Keratinocyte (primary cell): Measurements from ENCODE around the gene CTNNA2. TPM values are rescaled to one million over a fixed set of nuclear protein-coding genes. Genes with fewer than 3 reads are reported as not detected.

Source experiments
- DNase-seq: peaks from one replicate; pipeline ENCODE4 v3.0.0-alpha.2; 2011; ENCODE audit warnings: low read depth, missing footprints, low spot score
- FAIRE-seq: peaks from 2 replicates; lab custom pipeline; 2011; peaks lifted over from hg19 to GRCh38; lab: Jason Lieb, UNC
- H2AFZ ChIP-seq: 2 replicates; pipeline ENCODE4 v1.6.0; 2012; ENCODE audit warnings: low read length, control low read depth, inconsistent platforms; ENCODE audit not compliant: control insufficient read depth
- H3K27ac ChIP-seq: 2 replicates; pipeline ENCODE4 v1.5.1; 2011; ENCODE audit warnings: low read length; ENCODE audit not compliant: control insufficient read depth, insufficient read depth
- H3K27me3 ChIP-seq: 3 replicates; pipeline ENCODE4 v1.6.0; 2011; ENCODE audit warnings: low read length; ENCODE audit not compliant: control insufficient read depth, insufficient read depth; ENCODE audit errors: extremely low read depth
- H3K36me3 ChIP-seq, 2 experiments: 2 replicates in 1 of 2; 3 replicates in 1 of 2; pipeline ENCODE4 v1.5.1; 2011; ENCODE audit warnings: low read length in 2 of 2, mild to moderate bottlenecking in 1 of 2; ENCODE audit not compliant: control insufficient read depth in 2 of 2, insufficient read depth in 2 of 2; ENCODE audit errors: extremely low read depth in 1 of 2
- H3K4me1 ChIP-seq: 3 replicates; pipeline ENCODE4 v1.5.1; 2011; ENCODE audit warnings: low read length; ENCODE audit not compliant: control insufficient read depth, insufficient read depth; ENCODE audit errors: extremely low read depth
- H3K4me2 ChIP-seq: 3 replicates; pipeline ENCODE4 v1.6.0; 2011; ENCODE audit warnings: low read depth, low read length; ENCODE audit not compliant: control insufficient read depth, insufficient read depth; ENCODE audit errors: extremely low read depth
- H3K4me3 ChIP-seq, 3 experiments: fragments of 200-600 bp in 1 of 3; sonication (generic) in 1 of 3; 2 replicates in 2 of 3; 3 replicates in 1 of 3; pipeline ENCODE4 v1.5.1; 2011 to 2016; ENCODE audit warnings: low read length in 3 of 3, mild to moderate bottlenecking in 3 of 3, control low read depth in 2 of 3, inconsistent platforms in 1 of 3, low read depth in 1 of 3, mixed read lengths in 1 of 3, mixed run types in 1 of 3, moderate library complexity in 1 of 3; ENCODE audit not compliant: control insufficient read depth in 2 of 3, insufficient read depth in 2 of 3; ENCODE audit errors: extremely low read depth in 1 of 3
- H3K79me2 ChIP-seq: 2 replicates; pipeline ENCODE4 v1.6.0; 2012; ENCODE audit warnings: low read length; ENCODE audit not compliant: control insufficient read depth, insufficient read depth
- H3K9ac ChIP-seq: 3 replicates; pipeline ENCODE4 v1.6.0; 2011; ENCODE audit warnings: low read length; ENCODE audit not compliant: control insufficient read depth, insufficient read depth; ENCODE audit errors: extremely low read depth
- H3K9me1 ChIP-seq: 3 replicates; pipeline ENCODE4 v1.6.0; 2011; ENCODE audit warnings: low read length; ENCODE audit not compliant: control insufficient read depth, insufficient read depth; ENCODE audit errors: extremely low read depth
- H3K9me3 ChIP-seq: 2 replicates; pipeline ENCODE4 v1.5.1; 2012; ENCODE audit warnings: low read depth, low read length; ENCODE audit not compliant: control insufficient read depth
- H4K20me1 ChIP-seq: 3 replicates; pipeline ENCODE4 v1.6.0; 2011; ENCODE audit warnings: low read length; ENCODE audit not compliant: control insufficient read depth, insufficient read depth; ENCODE audit errors: extremely low read depth
- EZH2 ChIP-seq: IDR thresholded peaks from one replicate; pipeline ENCODE4 v1.6.1; 2012; ENCODE audit warnings: inconsistent platforms, mild to moderate bottlenecking, low read length, moderate library complexity
- dilution Hi-C: fragments of 300-500 bp; cut with MboI; formaldehyde crosslinking; loops from one replicate; pipeline ENCODE4 v1.7.0; 2020; ENCODE audit warnings: low sequenced_read_pairs; ENCODE audit not compliant: extremely low pct_ligation_motif_present
- polyA plus RNA-seq, 5 experiments: library from polyadenylated mRNA; depleted of rRNA in 3 of 5; stranded (reverse) in 3 of 5; stranded (forward) in 1 of 5; unstranded in 1 of 5; fragments of >200 nt; gene quantifications; 1 replicate in 1 of 5; 2 replicates in 3 of 5; 3 replicates in 1 of 5; pipeline versions ENCODE4 v1.2.1 to v1.2.3, GENCODE V29; 2011 to 2012; ENCODE audit warnings: missing spikeins in 2 of 5, low read depth in 1 of 5, low replicate concordance in 1 of 5
- TF ChIP-seq, protein P1 (sequence below), 3 experiments: IDR thresholded peaks in 1 of 3; conservative IDR thresholded peaks in 1 of 3; optimal IDR thresholded peaks in 1 of 3; 2 replicates in 2 of 3; 3 replicates in 1 of 3; pipeline versions ENCODE3 to v1.5.1; 2011; ENCODE audit warnings: low read length in 3 of 3, mild to moderate bottlenecking in 3 of 3, moderate library complexity in 2 of 3, control low read depth in 1 of 3, inconsistent platforms in 1 of 3; ENCODE audit not compliant: insufficient read depth in 2 of 3; ENCODE audit errors: extremely low read depth in 1 of 3

CTNNA2 gene
- polyA plus RNA-seq, 1 donor (not counting 4 experiments of a cell fraction or from before 2014, with no cell fraction given), result not detected

DNA sequence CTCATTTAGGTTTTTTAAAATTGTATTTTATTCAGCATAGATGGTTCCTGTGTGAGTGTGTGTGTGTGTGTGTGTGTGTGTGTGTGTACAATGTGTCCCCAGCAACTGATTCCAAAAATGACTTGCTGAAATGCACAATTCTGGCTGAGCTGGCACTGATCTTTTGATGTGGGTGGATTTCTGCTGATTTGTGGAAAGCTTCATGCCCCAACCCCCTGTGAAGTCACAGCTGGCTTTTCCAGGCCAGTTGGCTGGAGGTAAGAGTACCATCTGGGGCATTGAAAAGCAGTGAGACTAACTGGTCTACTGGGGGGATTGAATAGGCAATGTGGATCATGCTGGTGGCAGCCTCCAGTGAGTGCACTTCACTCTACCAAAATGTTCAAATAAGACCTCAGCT is 604.5 kb downstream of the CTNNA2 start:
- dilution Hi-C loops, result no loop called here
- H3K4me2 ChIP-seq, result no peak overlapping the region
- no peaks in the 10 kb centered on the region for H3K27me3 ChIP-seq
- H3K4me3 ChIP-seq, result no peak overlapping the region
- no peaks in the 10 kb centered on the region for H3K79me2 ChIP-seq
- no peak overlapping the region for H2AFZ ChIP-seq
- no peak overlapping the region for H3K9ac ChIP-seq
- H3K9me1 ChIP-seq, result no peaks in the 10 kb centered on the region
- H3K9me3 ChIP-seq, result peaks cover 1% of the 10 kb centered on the region
- no peaks in the 10 kb centered on the region for H3K4me1 ChIP-seq
- TF ChIP-seq EZH2, result no peak
- TF ChIP-seq, protein P1, sequence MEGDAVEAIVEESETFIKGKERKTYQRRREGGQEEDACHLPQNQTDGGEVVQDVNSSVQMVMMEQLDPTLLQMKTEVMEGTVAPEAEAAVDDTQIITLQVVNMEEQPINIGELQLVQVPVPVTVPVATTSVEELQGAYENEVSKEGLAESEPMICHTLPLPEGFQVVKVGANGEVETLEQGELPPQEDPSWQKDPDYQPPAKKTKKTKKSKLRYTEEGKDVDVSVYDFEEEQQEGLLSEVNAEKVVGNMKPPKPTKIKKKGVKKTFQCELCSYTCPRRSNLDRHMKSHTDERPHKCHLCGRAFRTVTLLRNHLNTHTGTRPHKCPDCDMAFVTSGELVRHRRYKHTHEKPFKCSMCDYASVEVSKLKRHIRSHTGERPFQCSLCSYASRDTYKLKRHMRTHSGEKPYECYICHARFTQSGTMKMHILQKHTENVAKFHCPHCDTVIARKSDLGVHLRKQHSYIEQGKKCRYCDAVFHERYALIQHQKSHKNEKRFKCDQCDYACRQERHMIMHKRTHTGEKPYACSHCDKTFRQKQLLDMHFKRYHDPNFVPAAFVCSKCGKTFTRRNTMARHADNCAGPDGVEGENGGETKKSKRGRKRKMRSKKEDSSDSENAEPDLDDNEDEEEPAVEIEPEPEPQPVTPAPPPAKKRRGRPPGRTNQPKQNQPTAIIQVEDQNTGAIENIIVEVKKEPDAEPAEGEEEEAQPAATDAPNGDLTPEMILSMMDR (optimal IDR thresholded peaks at IDR 0.05 in 1 of 3, IDR thresholded peaks at IDR 0.05 in 1 of 3, conservative IDR thresholded peaks at IDR 0.05 in 1 of 3; ENCODE audit: extremely low read depth in 1 of 3, insufficient read depth in 2 of 3, low read length in 3 of 3), result no peak
- FAIRE-seq (no peak), DNase-seq (no peak)
- no peaks in the 10 kb centered on the region for H4K20me1 ChIP-seq
- no peaks in the 10 kb centered on the region for H3K36me3 ChIP-seq
- no peak overlapping the region for H3K27ac ChIP-seq

DNA sequence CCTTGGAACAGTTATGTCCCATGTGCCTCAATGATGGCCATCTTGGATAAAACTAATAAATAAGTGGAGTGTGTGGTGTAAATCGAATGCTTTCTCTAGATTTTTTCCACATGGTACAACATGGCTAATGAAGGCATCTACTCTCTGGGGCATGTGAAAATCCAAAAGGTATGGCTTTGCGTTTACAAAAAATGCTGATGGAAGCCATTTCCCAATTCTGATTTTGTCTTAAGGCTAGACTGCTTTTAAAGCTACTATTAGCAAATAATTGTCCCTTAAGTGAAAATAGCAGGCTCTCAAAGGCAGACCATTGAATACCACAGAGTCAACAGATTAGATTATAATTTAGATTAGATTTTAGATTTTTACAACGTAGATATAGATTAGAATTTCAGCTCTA is 608.0 kb downstream of the CTNNA2 start:
- Histone ChIP-seq H3K36me3 (no peaks in the 10 kb centered on the region), H3K27ac (no peak overlapping the region), H3K4me2 (no peak overlapping the region), H3K79me2 (no peaks in the 10 kb centered on the region), H2AFZ (no peak overlapping the region), H3K9ac (no peak overlapping the region), H3K4me3 (no peak overlapping the region), H3K27me3 (no peaks in the 10 kb centered on the region), H3K4me1 (no peaks in the 10 kb centered on the region), H4K20me1 (no peaks in the 10 kb centered on the region), H3K9me3 (peaks cover 4% of the 10 kb centered on the region), H3K9me1 (no peaks in the 10 kb centered on the region)
- dilution Hi-C loops, result no loop called here
- FAIRE-seq (no peak), DNase-seq (no peak)
- TF ChIP-seq EZH2, result no peak
- TF ChIP-seq, protein P1 (optimal IDR thresholded peaks at IDR 0.05 in 1 of 3, IDR thresholded peaks at IDR 0.05 in 1 of 3, conservative IDR thresholded peaks at IDR 0.05 in 1 of 3; ENCODE audit: extremely low read depth in 1 of 3, insufficient read depth in 2 of 3, low read length in 3 of 3), result no peak
